K562 (cell line): ENCODE data around the gene MYH15.

Experiments
- RAD21 ChIP-seq, 2 experiments: fragments of 250-450 bp in 1 of 2; fragments of 450-650 bp in 1 of 2; sonication (Bioruptor Pico) in 1 of 2; formaldehyde crosslinking in 1 of 2; IDR thresholded peaks in 1 of 2; conservative IDR thresholded peaks in 1 of 2; 2 replicates each; pipeline versions ENCODE4 v1.4.0 to v1.8.0; 2020 to 2022; ENCODE audit warnings: mild to moderate bottlenecking in 2 of 2, moderate library complexity in 1 of 2
- RFX5 ChIP-seq: IDR thresholded peaks from 2 replicates; pipeline ENCODE4 v1.6.1; 2011; ENCODE audit warnings: low read depth, mild to moderate bottlenecking, improper control_type of control experiment, low read length
- ZFP1 ChIP-seq: fragments of 450-650 bp; formaldehyde crosslinking; IDR thresholded peaks from 2 replicates; pipeline ENCODE4 v1.4.0; 2020; ENCODE audit warnings: mild to moderate bottlenecking, mixed read lengths
- ZKSCAN8 ChIP-seq: fragments of 200-800 bp; sonication (Bioruptor generic); IDR thresholded peaks from 2 replicates; pipeline ENCODE4 v1.6.1; 2016; ENCODE audit warnings: missing genetic modification characterization, missing compliant biosample characterization

DNA sequence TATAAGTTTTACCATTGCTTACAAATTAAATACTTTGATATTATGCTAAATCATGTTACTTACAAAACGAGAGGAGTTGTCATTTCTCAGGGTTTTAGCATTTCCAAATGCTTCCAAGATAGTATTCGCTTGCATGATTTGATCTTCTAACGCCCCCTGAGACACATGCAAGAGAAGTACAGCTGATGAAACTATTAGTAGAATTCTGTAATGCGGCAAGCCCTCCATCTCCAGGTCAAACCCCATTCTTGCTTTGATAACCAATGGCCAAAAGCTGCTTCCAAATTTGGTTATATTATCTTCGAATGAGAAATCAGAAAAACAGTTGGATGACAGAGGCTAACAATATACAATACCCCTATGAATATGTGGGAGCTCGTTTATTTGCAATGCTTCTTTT is 14.7 kb downstream of the MYH15 start:
- TF ChIP-seq RFX5 (no peak), ZKSCAN8 (no peak), RAD21 (CRISPR knock-in tag; conservative IDR thresholded peaks at IDR 0.05 in 1 of 2, IDR thresholded peaks at IDR 0.05 in 1 of 2) (no peak), ZFP1 (CRISPR knock-in tag) (no peak)
